HepG2 (cell line): ENCODE measurements around the gene DNASE1L2. TPM values are rescaled to one million over a fixed set of nuclear protein-coding genes. Genes with fewer than 3 reads are reported as not detected.

ENCODE experiments used
- FOXA1 ChIP-seq, 2 experiments: fragments of 450-650 bp in 1 of 2; sonication (generic) in 1 of 2; formaldehyde crosslinking in 1 of 2; IDR thresholded peaks; 2 replicates each; pipeline versions ENCODE4 v1.4.0 to v1.6.1; 2016 to 2020; ENCODE audit warnings: missing genetic modification reagents in 1 of 2
- JARID2 ChIP-seq: sonication (generic); formaldehyde crosslinking; IDR thresholded peaks from 2 replicates; pipeline ENCODE4 v1.8.1; 2023; ENCODE audit warnings: missing genetic modification reagents, inconsistent platforms; ENCODE audit not compliant: insufficient replicate concordance
- KLF16 ChIP-seq, 2 experiments: sonication (generic) in 1 of 2; formaldehyde crosslinking in 1 of 2; IDR thresholded peaks; 2 replicates each; pipeline versions ENCODE4 v1.6.1 to v1.8.0; 2016 to 2023; ENCODE audit warnings: missing genetic modification reagents in 2 of 2, missing compliant biosample characterization in 1 of 2
- SRSF9 ChIP-seq: fragments of 200-400 bp; formaldehyde crosslinking; IDR thresholded peaks from 2 replicates; pipeline ENCODE4 v1.6.1; 2018; ENCODE audit warnings: borderline replicate concordance, mild to moderate bottlenecking, low read depth, low read length; ENCODE audit not compliant: insufficient read depth, poor library complexity, severe bottlenecking
- THAP9 ChIP-seq: sonication (generic); formaldehyde crosslinking; IDR thresholded peaks from 2 replicates; pipeline ENCODE4; 2020; ENCODE audit warnings: missing genetic modification reagents, mild to moderate bottlenecking, borderline replicate concordance
- USF2 ChIP-seq, 2 experiments: sonication (generic) in 1 of 2; formaldehyde crosslinking in 1 of 2; IDR thresholded peaks; 2 replicates each; pipeline versions ENCODE4 v1.5.1 to v1.6.1; 2011 to 2020; ENCODE audit warnings: borderline replicate concordance in 1 of 2, low read depth in 1 of 2, low read length in 1 of 2, mild to moderate bottlenecking in 1 of 2, missing genetic modification reagents in 1 of 2, moderate library complexity in 1 of 2
- ZNF891 ChIP-seq: sonication (generic); formaldehyde crosslinking; IDR thresholded peaks from 2 replicates; pipeline ENCODE4 v1.5.0; 2020; ENCODE audit warnings: mild to moderate bottlenecking, missing genetic modification reagents
- polyA plus RNA-seq, 8 experiments: library from polyadenylated mRNA; depleted of rRNA in 3 of 8; stranded (reverse) in 7 of 8; unstranded in 1 of 8; fragments of >200 nt; fragmentation: Illumina TruSeq in 4 of 8; extraction: Trizol in 4 of 8; gene quantifications; 2 replicates each; pipeline versions ENCODE4 v1.2.1 to v1.2.3, GENCODE V29; 2011 to 2016; ENCODE audit warnings: low read depth in 4 of 8, missing spikeins in 1 of 8, mixed read lengths in 1 of 8; ENCODE audit not compliant: insufficient read depth in 1 of 8
- total RNA-seq, 5 experiments: library from RNA; depleted of rRNA; stranded (reverse); fragments of >200 nt; fragmentation: Illumina TruSeq; extraction: Trizol; gene quantifications; 2 replicates each; pipeline ENCODE4 v1.2.3, GENCODE V29; 2016; ENCODE audit warnings: low read depth in 1 of 5

Gene DNASE1L2
- total and polyA plus RNA-seq, 2 of the 13 experiments (the other 11 are each of a cell fraction or from before 2014, with no cell fraction given): 0.44 to 0.50 TPM

- TF ChIP-seq USF2 (IDR thresholded peaks at IDR 0.05; ENCODE audit: low read depth, low read length): no peak
- TF ChIP-seq USF2 (CRISPR knock-in tag; IDR thresholded peaks at IDR 0.05; ENCODE audit: borderline replicate concordance): no peak
- no peak for TF ChIP-seq ZNF891 (CRISPR knock-in tag)
- TF ChIP-seq FOXA1 (IDR thresholded peaks at IDR 0.05): no peak
- no peak for TF ChIP-seq FOXA1 (CRISPR knock-in tag; IDR thresholded peaks at IDR 0.05)
- TF ChIP-seq THAP9 (CRISPR knock-in tag): no peak
- TF ChIP-seq SRSF9: no peak
- no peak for TF ChIP-seq JARID2 (CRISPR knock-in tag)
- TF ChIP-seq KLF16 (CRISPR knock-in tag; IDR thresholded peaks at IDR 0.05): no peak
Observed at GRCh38 chr16:2285731-2286191, 49.5 kb downstream of the DNASE1L2 start (continued).
